Adipose tissue (tissue), 3 donors: ENCODE results near the gene EGFLAM. TPM values are rescaled to one million over a fixed set of nuclear protein-coding genes. Genes with fewer than 3 reads are reported as not detected.
"Not testable (repeated sequence)": the region's sequence is repeated elsewhere in the genome, so short reads cannot be mapped to it uniquely, and the experiment has no call there.

ENCODE experiments used
- H3K27ac ChIP-seq: one replicate; pipeline ENCODE4 v1.5.1; 2013; ENCODE audit warnings: low read depth, low read length
- WGBS, 3 donors: extraction: QIAGEN DNeasy Blood & Tissue Kit; methylation state at CpG; one replicate each; pipeline ENCODE4 v1.1.7; 2013; 5-methylcytosine and 5-hydroxymethylcytosine counted together
- polyA plus RNA-seq, 3 donors: library from polyadenylated mRNA; stranded (reverse); fragments of 200-250 nt; gene quantifications; one replicate each; pipeline ENCODE4 v1.2.3, GENCODE V29; 2013
- donor health status: healthy with polysubstance abuse.
- donor health status: Bipolar disorder and iron deficiency.
- donor health status: healthy.

EGFLAM gene
- polyA plus RNA-seq, 3 donors, result 7.5 to 76.7 (median 25.9) TPM

DNA sequence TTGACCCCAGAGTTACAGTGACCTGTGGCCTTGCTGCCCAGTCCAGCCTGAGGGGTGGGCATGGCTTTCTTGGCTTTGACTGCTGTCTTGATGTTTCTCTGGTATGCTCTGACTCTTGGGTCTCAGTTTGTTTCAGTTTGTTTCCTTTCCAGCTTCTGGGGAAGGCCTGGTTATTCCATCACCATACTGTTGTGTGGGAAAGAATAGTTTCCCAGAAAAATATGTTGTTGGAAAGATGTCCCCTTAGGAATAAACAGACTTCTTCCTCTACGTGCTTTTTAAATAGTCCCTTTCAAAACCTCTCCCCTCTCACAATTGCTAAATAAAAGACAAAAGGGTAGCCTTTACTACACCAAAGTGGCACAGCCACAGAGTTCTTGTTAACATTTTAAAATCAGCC lies 49.5 kb downstream of the EGFLAM start:
- no peak overlapping the region for H3K27ac ChIP-seq
- WGBS, 3 donors, result 34 to 76% (median 60%) methylated on average over 1 of the region's 1 CpG

DNA sequence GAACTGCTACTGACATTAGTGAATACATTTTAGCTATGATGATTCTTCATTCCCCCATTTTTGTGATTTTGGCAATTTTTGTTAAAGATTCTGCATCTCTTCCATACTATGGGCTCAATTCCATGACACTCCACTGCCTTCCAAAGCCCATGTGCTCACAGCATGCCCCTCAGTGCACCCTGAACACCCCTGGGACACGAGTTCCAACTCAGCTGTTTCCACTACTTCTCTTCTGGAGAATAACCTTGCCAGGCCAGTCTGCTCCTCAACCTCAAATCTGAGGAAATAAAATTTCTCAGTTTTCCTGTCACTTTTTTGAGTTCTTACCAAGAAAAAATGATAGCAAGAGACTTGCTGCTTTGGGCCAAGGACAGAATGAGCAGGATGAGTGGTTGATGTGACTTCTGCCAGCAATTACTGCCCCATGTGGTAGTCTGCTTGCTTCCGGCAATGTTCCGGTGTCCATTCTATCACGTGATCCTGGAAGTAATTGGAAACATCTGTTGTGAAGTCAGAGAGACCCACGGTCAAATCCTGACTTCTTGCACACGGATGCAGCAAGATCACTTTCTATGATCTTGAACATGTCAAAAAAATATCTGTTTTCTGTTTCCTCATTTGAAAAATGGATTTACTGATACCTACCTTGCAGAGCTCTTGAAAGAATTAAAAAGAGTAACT lies 58.3 kb downstream of the EGFLAM start:
- WGBS, 3 donors, result 35 to 53% (median 35%) methylated on average over 6 of the region's 6 CpGs
- no peak overlapping the region for H3K27ac ChIP-seq

DNA sequence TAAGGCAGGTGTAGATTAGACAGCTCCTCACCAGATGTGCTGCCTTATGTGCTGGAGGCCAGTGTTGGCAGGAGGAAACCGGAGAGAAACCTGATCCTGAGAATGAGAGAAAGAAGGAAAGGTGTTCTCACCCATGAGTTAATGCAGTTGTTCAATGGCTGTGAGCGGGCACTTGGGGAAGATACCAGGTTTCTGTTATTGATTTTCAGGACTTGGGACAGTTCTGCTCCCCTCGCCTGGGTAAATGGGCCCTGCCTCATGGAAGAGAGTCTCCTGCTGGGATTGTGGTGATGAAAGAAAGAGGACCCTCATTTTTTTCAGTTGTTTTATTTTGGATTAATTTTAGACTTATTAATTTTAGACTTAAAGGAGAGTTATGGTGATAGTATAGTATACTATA lies 59.5 kb downstream of the EGFLAM start:
- no peak overlapping the region for H3K27ac ChIP-seq
- 49 to 95% (median 84%) methylated on average over 3 of the region's 3 CpGs for WGBS, 3 donors

DNA sequence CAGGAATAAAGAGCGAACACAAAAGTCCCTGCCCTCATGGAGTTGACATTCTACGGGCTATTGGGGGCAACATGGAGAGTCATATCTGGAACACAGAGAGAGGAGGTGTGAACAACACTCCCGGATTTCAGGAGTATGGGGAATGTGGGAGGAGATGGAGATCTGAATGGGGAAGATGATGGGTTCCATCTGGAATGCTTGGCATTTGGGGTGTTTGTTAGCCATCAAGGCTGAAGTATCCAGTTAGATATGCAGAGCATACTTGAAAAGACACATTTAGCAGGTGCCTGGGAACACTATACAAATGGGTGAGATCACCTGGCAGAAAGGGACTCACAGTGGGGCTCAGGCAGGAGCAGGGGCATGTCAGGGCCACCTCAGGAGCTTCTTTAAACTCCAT lies 61.1 kb downstream of the EGFLAM start:
- H3K27ac ChIP-seq, result no peak overlapping the region
- WGBS, 3 donors, result 74 to 87% (median 79%) methylated on average over 3 of the region's 3 CpGs

DNA sequence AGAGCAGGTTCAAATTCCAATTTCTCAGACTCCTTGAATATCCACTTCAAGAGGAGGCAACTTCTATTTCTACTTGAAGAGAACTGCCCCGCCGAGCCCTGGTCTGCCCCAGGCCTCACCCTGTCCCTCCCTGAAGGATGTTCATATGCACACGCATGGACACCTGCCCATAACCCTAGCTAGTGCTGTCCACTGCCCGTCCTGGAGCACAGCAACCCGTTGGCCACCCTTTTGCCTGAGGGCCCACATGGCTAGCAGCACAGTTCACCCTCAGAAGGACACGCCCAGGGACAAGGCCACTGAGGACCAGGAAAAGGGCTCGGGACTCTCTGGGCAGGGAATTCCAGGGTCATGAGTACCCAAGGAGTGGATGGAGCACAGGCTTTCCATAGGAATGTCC lies 63.6 kb downstream of the EGFLAM start:
- WGBS, 3 donors, result 73 to 95% (median 79%) methylated on average over 7 of the region's 7 CpGs
- no peak overlapping the region for H3K27ac ChIP-seq

DNA sequence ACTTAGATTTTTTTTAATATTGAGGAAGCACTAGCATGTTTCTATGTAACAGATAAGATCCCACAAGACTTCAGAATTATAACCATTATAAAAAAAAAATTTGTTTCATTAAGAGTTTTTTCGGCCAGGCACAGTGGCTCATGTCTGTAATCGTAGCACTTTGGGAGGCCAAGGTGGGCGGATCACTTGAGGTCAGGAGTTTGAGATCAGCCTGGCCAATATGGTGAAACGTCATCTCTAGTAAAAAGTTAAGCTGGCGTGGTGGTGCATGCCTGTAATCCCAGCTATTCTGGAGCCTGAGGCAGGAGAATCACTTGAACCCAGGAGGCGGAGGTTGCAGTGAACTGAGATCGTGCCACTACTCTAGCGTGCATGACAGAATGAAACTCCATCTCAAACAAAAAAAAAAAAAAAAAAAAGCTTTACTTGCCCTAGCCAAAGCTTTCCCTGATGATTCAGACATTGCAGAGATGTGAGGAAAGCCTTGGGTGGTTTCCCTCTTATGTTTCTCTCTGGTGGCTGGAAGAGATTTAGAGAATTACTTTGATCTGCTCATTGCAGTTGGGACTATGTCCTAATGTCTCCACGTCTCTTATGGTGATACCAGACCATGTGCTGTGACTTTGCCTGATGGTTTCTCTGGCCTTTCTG lies 65.4 kb downstream of the EGFLAM start:
- 56 to 76% (median 70%) methylated on average over 9 of the region's 9 CpGs for WGBS, 3 donors
- H3K27ac ChIP-seq, result no peak overlapping the region

- H3K27ac ChIP-seq, result no peak overlapping the region
- WGBS, 3 donors, result 73 to 92% (median 84%) methylated on average over 5 of the region's 5 CpGs
Measured at GRCh38 chr5:38329132-38329715, 70.9 kb downstream of the EGFLAM start.

GRCh38 chr5:38330207-38330606 lies 71.8 kb downstream of the EGFLAM start:
- no peak overlapping the region for H3K27ac ChIP-seq
- WGBS, 3 donors, result 84 to 96% (median 92%) methylated on average over 4 of the region's 4 CpGs

DNA sequence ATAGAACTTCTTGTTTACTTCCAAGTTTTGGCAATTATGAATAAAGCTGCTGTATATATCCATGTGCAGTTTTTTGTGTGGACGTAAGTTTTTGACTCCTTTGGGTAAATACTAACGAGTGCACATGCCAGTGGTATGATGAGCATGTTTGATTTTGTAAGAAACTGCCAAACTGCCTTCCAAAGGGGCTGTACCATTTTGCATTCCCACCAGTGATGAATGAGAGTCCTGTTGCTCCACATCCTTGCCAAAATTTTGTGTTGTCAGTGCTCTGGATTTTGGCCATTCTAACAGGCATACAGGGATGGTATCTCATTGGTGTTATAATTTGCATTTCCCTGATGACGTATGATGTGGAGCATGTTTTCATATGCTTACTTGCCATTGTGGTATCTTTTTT lies 73.5 kb downstream of the EGFLAM start:
- 53 to 87% (median 63%) methylated on average over 3 of the region's 3 CpGs for WGBS, 3 donors

GRCh38 chr5:38333181-38333580 lies 74.8 kb downstream of the EGFLAM start:
- 47 to 81% (median 64%) methylated on average over 4 of the region's 4 CpGs for whole genome bisulfite sequencing, 3 donors
- not testable (repeated sequence) for H3K27ac ChIP-seq

More for the DNA sequence above, 73.5 kb downstream of the EGFLAM start:
- no peak overlapping the region for H3K27ac ChIP-seq

GRCh38 chr5:38338455-38338854 lies 80.1 kb downstream of the EGFLAM start:
- 27 to 63% (median 55%) methylated on average over 11 of the region's 11 CpGs for WGBS, 3 donors
- H3K27ac ChIP-seq, result no peak overlapping the region

DNA sequence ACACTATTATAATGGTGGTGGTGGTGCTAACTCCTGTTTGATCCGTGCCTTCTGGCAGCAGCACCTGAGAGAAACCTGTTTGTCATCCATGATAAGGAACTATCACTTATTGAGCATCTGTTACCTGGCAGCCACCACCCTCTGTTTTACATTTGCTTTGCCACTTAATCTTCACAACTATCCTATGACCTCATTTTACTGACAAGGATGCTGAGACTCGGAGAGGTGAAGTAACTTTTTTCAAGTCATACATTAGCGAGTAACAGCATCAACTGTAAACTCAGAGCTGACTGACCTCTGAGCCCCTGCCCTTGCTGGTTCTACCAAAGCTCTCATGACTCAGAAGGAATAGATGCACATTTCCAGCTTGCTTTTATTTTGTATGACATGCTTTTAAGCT lies 81.1 kb downstream of the EGFLAM start:
- WGBS, 3 donors, result 26 to 68% (median 58%) methylated on average over 3 of the region's 3 CpGs
- no peak overlapping the region for H3K27ac ChIP-seq

DNA sequence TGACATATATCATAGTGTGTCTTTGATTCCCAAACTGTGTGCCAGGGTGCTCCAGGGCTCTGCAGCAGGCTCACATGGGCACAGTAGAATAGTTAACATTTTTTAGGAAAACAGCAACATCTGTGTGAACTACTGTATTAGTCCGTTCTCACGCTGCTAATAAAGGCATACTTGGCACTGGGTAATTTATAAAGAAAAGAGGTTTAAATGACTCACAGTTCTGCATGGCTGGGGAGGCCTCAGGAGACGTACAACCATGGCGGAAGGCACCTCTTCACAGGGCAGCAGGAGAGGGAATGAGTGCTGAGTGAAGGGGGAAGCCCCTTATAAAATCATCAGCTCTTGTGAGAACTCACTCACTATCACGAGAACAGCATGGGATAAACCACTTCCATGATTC lies 82.7 kb downstream of the EGFLAM start:
- 77 to 88% (median 86%) methylated on average over 5 of the region's 5 CpGs for WGBS, 3 donors
- H3K27ac ChIP-seq, result no peak overlapping the region

GRCh38 chr5:38341641-38342040 lies 83.3 kb downstream of the EGFLAM start:
- 50 to 85% (median 83%) methylated on average over 3 of the region's 3 CpGs for WGBS, 3 donors
- H3K27ac ChIP-seq, result no peak overlapping the region

GRCh38 chr5:38342261-38342660 lies 83.9 kb downstream of the EGFLAM start:
- no peak overlapping the region for H3K27ac ChIP-seq
- 24 to 74% (median 56%) methylated on average over 2 of the region's 2 CpGs for WGBS, 3 donors

DNA sequence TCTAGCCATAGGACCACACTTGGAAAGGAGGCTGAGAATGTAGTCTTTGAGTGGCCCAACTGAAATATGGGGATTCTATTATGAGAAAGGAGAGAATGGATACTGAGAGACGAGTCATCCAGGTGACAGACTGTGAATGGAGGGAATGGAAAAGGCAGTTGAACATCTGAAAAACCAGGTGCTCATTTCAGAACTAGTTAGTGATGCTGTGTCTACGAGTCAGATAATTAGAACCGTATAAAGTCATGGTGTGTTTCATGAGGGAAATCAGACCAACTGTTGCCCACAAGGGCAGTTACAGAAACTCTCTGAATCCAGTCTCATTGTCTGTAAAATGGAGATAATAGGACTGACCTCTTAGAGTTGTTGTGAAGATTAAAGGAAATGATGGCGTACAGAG lies 86.5 kb downstream of the EGFLAM start:
- H3K27ac ChIP-seq, result no peak overlapping the region
- 79 to 87% (median 85%) methylated on average over 4 of the region's 4 CpGs for WGBS, 3 donors

DNA sequence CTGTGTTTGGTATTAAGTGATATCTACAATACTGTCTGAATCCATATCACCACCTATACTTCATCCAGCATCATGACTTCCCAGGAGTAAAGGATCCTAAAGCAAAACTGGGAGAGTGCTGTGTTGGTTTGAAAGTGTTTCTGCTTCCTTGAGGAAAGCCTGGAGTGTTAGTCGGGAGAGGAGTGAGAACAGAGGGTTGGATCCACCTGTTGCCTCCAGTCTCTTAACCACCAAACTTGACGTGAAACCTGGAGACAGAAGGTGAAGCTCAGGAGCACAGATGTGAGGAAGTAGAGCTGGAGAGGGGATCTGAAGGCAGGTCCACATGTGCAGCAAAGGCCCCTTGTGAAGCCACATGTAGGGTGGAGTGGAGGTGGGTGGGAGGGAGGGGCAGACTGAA lies 88.2 kb downstream of the EGFLAM start:
- no peak overlapping the region for H3K27ac ChIP-seq
- 91 to 94% (median 92%) methylated on average over 2 of the region's 2 CpGs for WGBS, 3 donors

- 79 to 85% (median 82%) methylated on average over 6 of the region's 6 CpGs for WGBS, 3 donors
- H3K27ac ChIP-seq, result no peak overlapping the region
Measured at GRCh38 chr5:38347040-38347763, 88.8 kb downstream of the EGFLAM start.

DNA sequence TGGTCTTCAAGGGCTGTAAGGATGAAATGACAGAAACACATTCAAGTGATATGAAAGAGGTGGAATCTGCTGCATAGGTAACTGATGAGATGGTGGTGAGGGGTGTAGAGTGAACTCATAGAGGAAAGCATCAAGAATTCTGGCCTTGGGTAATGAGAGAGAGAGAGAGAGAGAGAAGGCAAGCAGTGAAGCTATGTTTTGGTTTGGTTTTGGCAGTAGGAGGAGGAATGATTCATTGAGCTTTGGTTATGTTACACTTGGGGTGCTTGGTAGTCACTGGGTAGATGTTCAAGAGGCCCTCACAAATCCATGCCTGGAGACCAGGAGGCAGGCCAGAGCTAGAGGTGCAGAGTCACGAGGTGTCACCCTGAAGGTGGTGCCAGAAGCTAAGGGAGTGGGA lies 89.5 kb downstream of the EGFLAM start:
- no peak overlapping the region for H3K27ac ChIP-seq
- 83 to 87% (median 84%) methylated on average over 1 of the region's 1 CpG for WGBS, 3 donors
